Cortex of kidney (tissue), 1 donor: ENCODE results near the gene AGTPBP1.
"Not testable (repeated sequence)": the region's sequence is repeated elsewhere in the genome, so short reads cannot be mapped to it uniquely, and the experiment has no call there.

Experiments
- DNase-seq: peaks from one replicate; lab custom pipeline; 2025; lab: John Stamatoyannopoulos, UW

The AGTPBP1 gene

GRCh38 chr9:85719411-85719810 is 22.3 kb downstream of the AGTPBP1 start:
- DNase-seq = not testable (repeated sequence)

DNA sequence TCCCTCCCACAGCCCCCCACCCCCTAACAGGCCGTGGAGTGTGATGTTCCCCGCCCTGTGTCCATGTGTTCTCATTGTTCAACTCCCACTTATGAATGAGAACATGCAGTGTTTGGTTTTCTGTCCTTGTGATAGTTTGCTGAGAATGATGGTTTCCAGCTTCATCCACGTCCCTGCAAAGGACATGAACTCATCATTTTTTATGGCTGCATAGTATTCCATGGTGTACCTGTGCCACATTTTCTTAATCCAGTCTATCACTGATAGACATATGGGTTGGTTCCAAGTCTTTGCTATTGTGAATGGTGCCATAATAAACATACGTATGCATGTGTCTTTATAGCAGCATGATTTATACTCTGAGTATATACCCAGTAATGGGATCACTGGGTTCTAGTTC is 23.9 kb downstream of the AGTPBP1 start:
- DNase-seq = not testable (repeated sequence)

- DNase-seq = no peak
These were observed 24.5 kb downstream of the AGTPBP1 start for GRCh38 chr9:85717220-85717619.

GRCh38 chr9:85716031-85716877 is 25.5 kb downstream of the AGTPBP1 start:
- DNase-seq = no peak

GRCh38 chr9:85715587-85715986 is 26.2 kb downstream of the AGTPBP1 start:
- DNase-seq = no peak

DNA sequence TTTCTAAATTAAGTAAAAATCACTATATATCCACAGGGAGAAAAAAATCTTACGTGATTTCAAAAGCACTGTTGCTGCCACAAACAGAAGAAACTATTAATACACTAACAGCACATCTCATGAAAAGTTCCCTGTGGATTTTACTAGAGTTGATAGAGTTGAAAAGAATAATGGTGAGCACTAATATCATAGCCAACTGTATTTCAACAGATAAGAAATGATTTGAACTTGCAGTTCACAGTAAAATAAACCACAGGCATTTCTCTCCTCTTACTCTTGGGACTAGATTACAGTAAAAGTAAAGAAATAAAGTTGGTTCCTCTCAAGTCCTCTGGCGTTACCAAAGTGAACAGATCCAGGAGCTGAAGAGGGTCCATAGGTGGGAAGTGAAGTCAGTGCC is 27.9 kb downstream of the AGTPBP1 start:
- no peak for DNase-seq

DNA sequence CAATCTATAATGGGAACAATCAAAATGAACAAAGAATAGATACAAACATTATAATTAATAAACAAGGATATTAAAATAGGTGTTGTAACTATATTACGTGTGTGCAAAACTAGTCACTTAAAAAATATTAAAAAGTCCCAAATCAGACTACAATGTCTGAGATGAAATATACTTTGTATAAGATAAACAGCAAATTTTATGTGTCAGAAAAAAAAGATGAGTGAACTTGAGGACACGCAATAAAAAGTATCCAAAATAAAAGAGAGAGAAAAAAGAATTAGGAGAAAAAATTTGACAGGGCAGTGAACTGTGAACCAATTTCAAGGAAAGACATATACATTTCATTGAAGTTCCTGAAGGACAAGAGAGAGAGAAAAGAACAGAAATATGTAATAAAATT is 37.0 kb downstream of the AGTPBP1 start:
- DNase-seq = no peak

DNA sequence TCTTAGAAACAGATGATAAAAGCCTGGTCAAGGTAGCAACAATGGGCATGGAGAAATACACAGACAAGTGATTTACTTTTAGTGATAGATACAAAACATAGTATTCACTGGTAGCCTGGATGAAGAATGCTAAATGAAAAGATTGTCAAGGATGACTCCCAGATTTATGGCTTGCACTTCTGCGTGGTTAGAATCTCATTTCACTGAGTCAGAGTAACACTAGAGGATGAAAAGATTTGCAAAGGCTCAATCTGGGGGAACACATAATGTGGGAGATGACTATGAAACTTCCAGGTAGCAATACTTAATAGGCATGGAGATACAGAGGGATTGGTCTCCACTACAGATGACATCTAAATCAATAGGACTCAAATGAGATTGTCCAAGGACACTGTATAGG is 38.4 kb downstream of the AGTPBP1 start:
- DNase-seq = no peak

- no peak for DNase-seq
These were observed 38.9 kb downstream of the AGTPBP1 start for GRCh38 chr9:85702726-85703289.

GRCh38 chr9:85702191-85702590 is 39.6 kb downstream of the AGTPBP1 start:
- DNase-seq = no peak

DNA sequence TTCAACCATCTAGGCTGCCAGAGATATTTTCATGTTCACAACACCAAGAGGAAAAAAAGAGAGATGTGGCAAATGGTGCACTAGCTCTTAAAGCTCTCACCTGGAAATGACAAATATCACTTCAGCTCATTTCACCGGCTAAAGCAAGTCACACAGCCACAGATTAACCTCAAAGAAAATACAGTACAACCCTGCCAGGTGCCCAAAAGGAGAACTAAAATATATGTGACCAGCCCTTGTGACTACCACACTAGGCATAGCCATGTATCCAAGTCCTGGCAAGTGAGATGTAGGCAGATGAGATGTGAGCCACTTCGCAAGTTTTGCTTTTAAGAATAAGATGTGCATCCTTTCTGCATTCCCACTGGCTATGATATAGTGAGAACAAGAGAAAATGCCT is 41.4 kb downstream of the AGTPBP1 start:
- DNase-seq = no peak

DNA sequence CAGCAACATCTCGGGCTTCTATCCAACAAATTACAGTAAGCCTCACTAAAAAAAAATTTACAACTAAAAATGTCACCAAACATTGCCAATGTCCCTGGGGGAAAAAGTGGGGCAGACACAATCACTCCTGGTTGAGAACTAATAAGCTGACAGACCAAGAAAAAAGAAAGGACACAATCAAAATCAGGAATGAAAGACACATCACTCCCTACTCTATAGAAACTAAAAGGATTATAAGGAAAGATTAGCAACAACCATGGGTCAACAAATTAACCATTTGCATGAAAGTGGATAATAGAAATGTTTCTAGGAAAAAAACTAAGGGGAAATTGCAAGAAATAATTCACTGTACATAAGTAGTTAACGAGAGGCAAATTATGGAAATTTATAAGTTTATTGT is 53.4 kb downstream of the AGTPBP1 start:
- DNase-seq = no peak

- no peak for DNase-seq
These were observed 56.7 kb downstream of the AGTPBP1 start for GRCh38 chr9:85685081-85685480.

DNA sequence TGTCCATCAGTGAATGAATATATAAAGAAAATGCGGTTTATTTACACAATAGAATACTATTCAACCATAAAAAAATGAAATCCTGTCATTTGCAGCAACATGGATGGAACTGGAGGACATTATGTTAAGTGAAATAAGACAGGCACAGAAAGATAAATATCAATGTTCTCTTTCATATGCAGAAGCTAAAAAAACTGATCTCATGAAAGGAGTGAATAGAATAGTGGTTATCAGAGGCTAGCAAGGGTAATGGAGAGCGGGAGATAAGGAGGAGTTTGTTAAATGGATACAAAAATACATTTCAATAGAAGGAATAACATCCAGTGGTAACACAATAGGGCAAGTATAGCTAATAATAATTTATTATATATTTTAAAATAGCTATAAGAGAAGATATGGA is 65.0 kb downstream of the AGTPBP1 start:
- DNase-seq = no peak

GRCh38 chr9:85667374-85667773 is 74.4 kb downstream of the AGTPBP1 start:
- no peak for DNase-seq

- DNase-seq = no peak
These were observed 75.7 kb downstream of the AGTPBP1 start for GRCh38 chr9:85666086-85666485.

DNA sequence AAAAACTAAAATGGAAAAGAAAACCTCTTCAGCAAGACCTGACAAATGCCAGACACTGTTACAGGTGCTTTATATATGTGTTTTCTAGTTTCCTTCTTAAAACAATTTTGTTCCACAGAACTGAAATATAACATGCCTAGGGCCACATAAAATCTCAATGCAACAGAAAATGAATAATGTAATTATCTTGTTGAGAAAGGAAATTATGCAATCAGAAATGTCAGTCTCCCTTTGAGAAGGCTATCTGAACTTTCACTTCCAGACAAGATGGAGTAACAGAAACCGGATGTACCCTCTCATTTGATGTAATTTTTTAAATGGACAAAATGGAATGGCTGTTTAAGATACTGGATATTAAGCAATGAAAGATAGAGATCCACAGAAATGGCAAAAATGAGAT is 79.2 kb downstream of the AGTPBP1 start:
- DNase-seq = no peak

DNA sequence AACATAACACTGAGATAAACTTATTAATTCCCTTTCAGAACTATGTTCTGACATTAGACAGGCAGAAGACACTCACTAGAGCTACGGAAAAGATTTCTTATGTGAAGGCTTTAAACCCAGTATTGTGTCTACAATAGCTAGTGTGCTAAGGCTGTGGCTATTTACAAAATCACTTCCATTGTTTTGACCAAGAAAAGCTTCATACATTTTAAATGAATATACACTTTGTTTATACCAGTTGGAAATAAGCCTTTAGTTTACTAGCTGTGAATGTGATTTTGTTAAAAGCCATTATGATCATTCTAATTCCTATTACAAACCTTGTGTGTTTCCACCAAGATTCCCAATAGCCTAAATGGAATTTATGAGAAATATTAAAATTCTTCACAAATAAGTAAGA is 83.0 kb downstream of the AGTPBP1 start:
- DNase-seq = no peak

DNA sequence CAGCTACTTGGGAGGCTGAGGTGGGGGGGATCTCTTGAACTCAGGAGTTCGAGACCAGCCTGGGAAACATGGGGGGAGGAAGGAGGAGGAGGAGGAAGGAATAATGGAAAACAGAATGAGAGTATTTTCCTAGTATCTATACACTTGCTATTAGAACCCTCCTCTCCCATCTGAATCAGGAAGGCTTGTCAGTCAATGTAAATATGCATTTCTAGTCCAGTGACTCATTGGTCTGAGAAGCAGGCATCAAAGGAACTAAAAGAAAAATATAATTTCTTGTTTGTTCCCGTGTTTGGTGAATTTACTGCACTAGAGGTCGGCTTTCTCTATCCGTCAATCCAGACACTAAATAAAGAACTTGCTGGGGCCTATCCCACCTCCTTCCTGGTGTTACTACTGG is 88.6 kb downstream of the AGTPBP1 start:
- DNase-seq = no peak

DNA sequence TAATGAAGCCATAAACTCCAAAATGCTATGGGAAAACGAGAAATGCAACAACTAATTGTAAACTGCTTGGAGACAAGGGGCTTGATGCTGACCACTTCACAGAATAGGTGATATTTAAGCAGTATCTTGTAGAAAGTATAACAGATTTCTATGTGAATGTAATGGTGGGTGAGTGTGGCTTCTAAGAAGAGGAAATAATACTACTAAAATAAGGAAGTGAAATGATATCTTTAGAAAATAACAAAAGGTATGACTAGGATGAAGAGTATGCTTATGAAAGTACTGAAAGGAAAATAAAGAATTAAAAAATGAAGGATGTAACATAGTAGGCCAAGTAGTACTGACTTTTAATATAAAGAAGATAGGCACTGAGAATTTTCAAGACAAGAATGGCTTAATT is 94.2 kb downstream of the AGTPBP1 start:
- no peak for DNase-seq

DNA sequence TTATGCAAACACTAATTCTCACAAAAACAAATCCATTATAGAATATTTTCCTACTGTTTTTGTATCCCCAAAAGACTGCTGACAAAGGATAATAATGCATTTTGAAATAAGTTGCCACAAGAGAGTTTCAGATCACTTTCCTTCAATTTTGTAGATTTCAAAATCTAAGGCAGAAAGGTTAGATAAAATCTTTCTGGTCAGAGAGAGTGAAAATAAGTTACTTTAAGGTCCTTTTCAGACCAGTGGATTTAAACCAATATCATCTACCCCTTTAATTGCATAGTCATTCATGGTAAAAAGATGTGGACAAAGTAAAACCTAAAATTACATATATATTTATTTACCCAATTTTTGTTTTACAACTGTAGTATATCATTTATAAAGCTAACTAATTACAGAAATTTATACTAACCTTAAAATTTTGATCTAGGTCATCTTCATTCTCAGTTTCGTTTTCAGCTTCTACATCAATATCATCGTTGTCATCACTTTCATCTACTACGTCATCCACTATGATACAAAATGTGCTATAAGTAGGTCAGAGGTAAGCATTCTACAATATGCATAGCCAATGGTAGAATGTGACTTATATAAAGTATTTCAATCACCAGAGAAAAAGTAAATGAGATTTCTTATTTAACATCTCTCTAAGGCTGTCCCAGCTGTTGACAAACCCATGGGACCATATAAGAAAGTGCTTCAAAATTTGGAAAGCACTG is 95.7 kb downstream of the AGTPBP1 start:
- DNase-seq = no peak

- no peak for DNase-seq
These were observed 101.3 kb downstream of the AGTPBP1 start for GRCh38 chr9:85640425-85640824.

- no peak for DNase-seq
These were observed 102.0 kb downstream of the AGTPBP1 start for GRCh38 chr9:85639675-85640186.
